Tibial nerve (tissue), 4 donors: Measurements from ENCODE around the gene TIE1. TPM values are rescaled to one million over a fixed set of nuclear protein-coding genes. Genes with fewer than 3 reads are reported as not detected.

Experiments
- DNase-seq, 2 donors: peaks; one replicate each; pipeline ENCODE4 v3.0.0-alpha.2; 2019; ENCODE audit warnings: low spot score in 2 of 2
- H3K27ac ChIP-seq, 4 donors: fragments of 200-600 bp; sonication (generic) in 3 of 4; one replicate each; pipeline ENCODE4 v1.5.1; 2017 to 2019; ENCODE audit warnings: mild to moderate bottlenecking in 1 of 4
- H3K27me3 ChIP-seq, 2 donors: fragments of 200-600 bp; sonication (generic) in 1 of 2; one replicate each; pipeline versions ENCODE4 v1.5.1 to v1.6.0; 2017 to 2019
- H3K36me3 ChIP-seq, 3 donors: fragments of 200-600 bp; sonication (generic); one replicate each; pipeline ENCODE4 v1.5.1; 2018 to 2019
- H3K4me1 ChIP-seq, 4 donors: fragments of 200-600 bp; sonication (generic) in 3 of 4; one replicate each; pipeline ENCODE4 v1.5.1; 2017 to 2019
- H3K4me3 ChIP-seq, 4 donors: fragments of 200-600 bp; sonication (generic) in 3 of 4; one replicate each; pipeline ENCODE4 v1.5.1; 2017 to 2019; ENCODE audit warnings: mild to moderate bottlenecking in 1 of 4, moderate library complexity in 1 of 4
- H3K9me3 ChIP-seq, 4 donors: fragments of 200-600 bp; sonication (generic) in 3 of 4; one replicate each; pipeline ENCODE4 v1.5.1; 2017 to 2019
- CTCF ChIP-seq, 5 experiments: fragments of 200-600 bp in 3 of 5; fragments of 450-650 bp in 2 of 5; sonication (generic) in 3 of 5; IDR thresholded peaks; one replicate each; pipeline ENCODE4 v1.5.1; 2016 to 2019; ENCODE audit warnings: antibody characterized with exemption in 5 of 5, mild to moderate bottlenecking in 3 of 5, moderate library complexity in 2 of 5
- EP300 ChIP-seq, 2 donors: sonication (generic); formaldehyde crosslinking; IDR thresholded peaks; one replicate each; pipeline ENCODE4 v1.6.1; 2017; ENCODE audit warnings: antibody characterized with exemption in 2 of 2, mild to moderate bottlenecking in 1 of 2
- POLR2A ChIP-seq, 2 donors: fragments of 450-650 bp; IDR thresholded peaks; one replicate each; pipeline ENCODE4 v1.6.1; 2017; ENCODE audit warnings: antibody characterized with exemption in 2 of 2, mild to moderate bottlenecking in 2 of 2, moderate library complexity in 2 of 2
- WGBS, 2 donors: methylation state at CpG; one replicate each; pipeline ENCODE4 v1.1.5; 2018; 5-methylcytosine and 5-hydroxymethylcytosine counted together
- total RNA-seq, 4 donors: library from RNA; depleted of rRNA; stranded (reverse); fragments of >200 nt; gene quantifications; one replicate each; pipeline ENCODE4 v1.1.0, GENCODE V29; 2016

Gene TIE1
- total RNA-seq, 4 donors from 2014 or later: 37.5 to 95.9 (median 68.1) TPM

- no peaks in the 10 kb centered on the region for H3K27me3 ChIP-seq
- H3K9me3 ChIP-seq: no peaks in the 10 kb centered on the region
- peak; percentile 98 to 99 for DNase-seq
- peak within 1 kb of the TSS; percentile 80 to 93 (median 90) for H3K27ac ChIP-seq
- 2% methylated on average over 53 to 57 of the region's 59 CpGs for WGBS, 2 donors
- H3K4me1 ChIP-seq: peaks cover 0 to 18% (median 2%) of the 10 kb centered on the region in 4 donors
- peak within 1 kb of the TSS; percentile 47 to 78 (median 63) for H3K4me3 ChIP-seq
- TF ChIP-seq CTCF (IDR thresholded peaks at IDR 0.05): no peak
- TF ChIP-seq EP300 (IDR thresholded peaks at IDR 0.05): peak in 1 of 2 donors; percentile 55
- peak in 1 of 2 donors; percentile 23 for TF ChIP-seq POLR2A (IDR thresholded peaks at IDR 0.05)
- H3K36me3 ChIP-seq: peaks cover 0 to 39% (median 13%) of the 10 kb centered on the region in 3 donors
Measured at GRCh38 chr1:43358746-43359693, 58.2 kb downstream of the TIE1 start, which contains the start of gene CDC20. TSS of gene CDC20 (plus strand) at chr1:43358981. CDS start at chr1:43359216, 235 bp downstream.

- no peak for DNase-seq
- TF ChIP-seq POLR2A (IDR thresholded peaks at IDR 0.05) (no peak), EP300 (IDR thresholded peaks at IDR 0.05) (no peak), CTCF (IDR thresholded peaks at IDR 0.05) (no peak)
- peaks cover 0 to 18% (median 2%) of the 10 kb centered on the region in 4 donors for H3K4me1 ChIP-seq
- no peaks in the 10 kb centered on the region for H3K9me3 ChIP-seq
- no peak overlapping the region for H3K27ac ChIP-seq
- H3K36me3 ChIP-seq: peaks cover 0 to 46% (median 20%) of the 10 kb centered on the region in 3 donors
- 42 to 50% methylated on average over 11 of the region's 11 CpGs for WGBS, 2 donors
- peak overlapping the region in 1 of 4 donors; percentile 78 for H3K4me3 ChIP-seq
- H3K27me3 ChIP-seq: no peaks in the 10 kb centered on the region
Measured at GRCh38 chr1:43359696-43360095, 58.9 kb downstream of the TIE1 start.

- 52 to 59% methylated on average over 4 of the region's 4 CpGs for WGBS, 2 donors
- peaks cover 0 to 55% (median 26%) of the 10 kb centered on the region in 3 donors for H3K36me3 ChIP-seq
- no peak for DNase-seq
- H3K27me3 ChIP-seq: no peaks in the 10 kb centered on the region
- H3K4me3 ChIP-seq: no peak overlapping the region
- peaks cover 0 to 20% (median 2%) of the 10 kb centered on the region in 4 donors for H3K4me1 ChIP-seq
- no peaks in the 10 kb centered on the region for H3K9me3 ChIP-seq
- H3K27ac ChIP-seq: no peak overlapping the region
- TF ChIP-seq POLR2A (IDR thresholded peaks at IDR 0.05) (no peak), CTCF (IDR thresholded peaks at IDR 0.05) (no peak), EP300 (IDR thresholded peaks at IDR 0.05) (no peak)
Measured at GRCh38 chr1:43360616-43361015, 59.8 kb downstream of the TIE1 start.

- no peaks in the 10 kb centered on the region for H3K9me3 ChIP-seq
- H3K27ac ChIP-seq: peak overlapping the region in 2 of 4 donors; percentile 28 to 36
- WGBS, 2 donors: 49 to 68% methylated on average over 9 of the region's 9 CpGs
- no peak overlapping the region for H3K4me3 ChIP-seq
- H3K36me3 ChIP-seq: peaks cover 0 to 58% (median 26%) of the 10 kb centered on the region in 3 donors
- H3K27me3 ChIP-seq: no peaks in the 10 kb centered on the region
- peaks cover 0 to 29% (median 14%) of the 10 kb centered on the region in 4 donors for H3K4me1 ChIP-seq
- TF ChIP-seq EP300 (IDR thresholded peaks at IDR 0.05) (no peak), POLR2A (IDR thresholded peaks at IDR 0.05) (no peak), CTCF (IDR thresholded peaks at IDR 0.05) (no peak)
- no peak for DNase-seq
Measured at GRCh38 chr1:43363283-43363934, 62.6 kb downstream of the TIE1 start.
